ENCODE measurements around the gene KLF7. TPM values are rescaled to one million over a fixed set of nuclear protein-coding genes. Genes with fewer than 3 reads are reported as not detected.

Gene KLF7
- total RNA-seq, 2 experiments from 2014 or later: 90.1 to 96.9 TPM

- ATAC-seq (ENCODE audit: poor library complexity): no peak
- DNase-seq: no peak
- Mint-ChIP-seq H3K27me3 (no peaks in the 10 kb centered on the region), H3K27ac (no peak overlapping the region), H3K36me3 (ENCODE audit: low read depth) (peaks cover 59% of the 10 kb centered on the region), H3K9me3 (no peaks in the 10 kb centered on the region), H3K4me3 (no peak overlapping the region), H3K4me1 (ENCODE audit: low read depth) (peaks cover 29% of the 10 kb centered on the region)
- Histone ChIP-seq H3K4me3 (ENCODE audit: low read length) (no peak overlapping the region), H3K27ac (ENCODE audit: low read depth in 1 of 2, low read length in 2 of 2) (no peak overlapping the region), H3K27me3 (ENCODE audit: control insufficient read depth in 1 of 2, insufficient read depth in 2 of 2, low read length in 2 of 2) (no peaks in the 10 kb centered on the region), H3K9me3 (ENCODE audit: control insufficient read depth in 1 of 2, insufficient read depth in 1 of 2, low read length in 2 of 2) (no peaks in the 10 kb centered on the region), H3K36me3 (ENCODE audit: insufficient read depth, low read length) (peaks cover 19% of the 10 kb centered on the region), H3K4me1 (ENCODE audit: insufficient read depth, low read length) (peaks cover 10% of the 10 kb centered on the region)
- CTCF ChIA-PET: no interaction called here
- POLR2A ChIA-PET: no interaction called here
- intact Hi-C loops (cut with DNase I, micrococcal nuclease): no loop called here
- TF ChIP-seq CTCF (IDR thresholded peaks at IDR 0.05): no peak
Measured at GRCh38 chr2:207078186-207078798, 87.5 kb downstream of the KLF7 start.

GRCh38 chr2:207077266-207077665 lies 88.5 kb downstream of the KLF7 start:
- peaks cover 33% of the 10 kb centered on the region for H3K4me1 Mint-ChIP-seq (ENCODE audit: low read depth)
- intact Hi-C loops (cut with DNase I, micrococcal nuclease): no loop called here
- POLR2A ChIA-PET: no interaction called here
- CTCF ChIA-PET: no interaction called here
- no peak for ATAC-seq (ENCODE audit: poor library complexity)
- no peak overlapping the region for H3K4me3 Mint-ChIP-seq
- no peaks in the 10 kb centered on the region for H3K9me3 Mint-ChIP-seq
- H3K4me1 ChIP-seq (ENCODE audit: insufficient read depth, low read length): peaks cover 10% of the 10 kb centered on the region
- H3K36me3 Mint-ChIP-seq (ENCODE audit: low read depth): peaks cover 49% of the 10 kb centered on the region
- H3K27me3 Mint-ChIP-seq: no peaks in the 10 kb centered on the region
- no peak overlapping the region for H3K27ac Mint-ChIP-seq
- DNase-seq: no peak
- H3K4me3 ChIP-seq (ENCODE audit: low read length): no peak overlapping the region
- no peaks in the 10 kb centered on the region for H3K27me3 ChIP-seq (ENCODE audit: control insufficient read depth in 1 of 2, insufficient read depth in 2 of 2, low read length in 2 of 2)
- H3K27ac ChIP-seq (ENCODE audit: low read depth in 1 of 2, low read length in 2 of 2): no peak overlapping the region
- no peak for TF ChIP-seq CTCF (IDR thresholded peaks at IDR 0.05)
- H3K36me3 ChIP-seq (ENCODE audit: insufficient read depth, low read length): peaks cover 19% of the 10 kb centered on the region
- H3K9me3 ChIP-seq (ENCODE audit: control insufficient read depth in 1 of 2, insufficient read depth in 1 of 2, low read length in 2 of 2): no peaks in the 10 kb centered on the region

GRCh38 chr2:207075456-207075855 lies 90.3 kb downstream of the KLF7 start:
- POLR2A ChIA-PET: interaction anchor here (2.2 kb wide), 1 partner anchor 67 kb away, joined by 10 read pairs; no protein-coding TSS in a partner anchor
- CTCF ChIA-PET: interaction anchor here (1.5 kb wide), 1 partner anchor 67 kb away, joined by 3 read pairs; no protein-coding TSS in a partner anchor
- Mint-ChIP-seq H3K4me1 (ENCODE audit: low read depth) (peaks cover 33% of the 10 kb centered on the region), H3K9me3 (no peaks in the 10 kb centered on the region), H3K27ac (no peak overlapping the region), H3K36me3 (ENCODE audit: low read depth) (peaks cover 31% of the 10 kb centered on the region), H3K4me3 (no peak overlapping the region), H3K27me3 (no peaks in the 10 kb centered on the region)
- no peak for DNase-seq
- no peak for TF ChIP-seq CTCF (IDR thresholded peaks at IDR 0.05)
- Histone ChIP-seq H3K4me3 (ENCODE audit: low read length) (no peak overlapping the region), H3K27me3 (ENCODE audit: control insufficient read depth in 1 of 2, insufficient read depth in 2 of 2, low read length in 2 of 2) (no peaks in the 10 kb centered on the region), H3K27ac (ENCODE audit: low read depth in 1 of 2, low read length in 2 of 2) (no peak overlapping the region), H3K36me3 (ENCODE audit: insufficient read depth, low read length) (peaks cover 12% of the 10 kb centered on the region), H3K9me3 (ENCODE audit: control insufficient read depth in 1 of 2, insufficient read depth in 1 of 2, low read length in 2 of 2) (no peaks in the 10 kb centered on the region), H3K4me1 (ENCODE audit: insufficient read depth, low read length) (peaks cover 10% of the 10 kb centered on the region)
- no peak for ATAC-seq (ENCODE audit: poor library complexity)
- intact Hi-C loops (cut with DNase I, micrococcal nuclease): no loop called here
